Activated CD8-positive, alpha-beta memory T cell treated with anti-CD3 and anti-CD28 coated beads for 4 hours (primary cell): ENCODE measurements around the gene RAB40C.

Experiments used
- DNase-seq, 2 donors: peaks; one replicate each; pipeline ENCODE4 v3.0.0-alpha.2; 2020; ENCODE audit warnings: low read depth in 2 of 2

The RAB40C gene

GRCh38 chr16:646679-647172 is 56.9 kb downstream of the RAB40C start:
- no peak for DNase-seq

- no peak for DNase-seq
Observed at GRCh38 chr16:647173-647902, 57.5 kb downstream of the RAB40C start.

- DNase-seq, result no peak
Observed at GRCh38 chr16:648071-648780, 58.4 kb downstream of the RAB40C start.

- DNase-seq, result peak; percentile 83 to 89
Observed at GRCh38 chr16:648781-649589, 59.1 kb downstream of the RAB40C start, which contains the start of gene WDR90. TSS of gene WDR90 (plus strand) at chr16:649365. CDS start at chr16:649417, 52 bp downstream.

DNA sequence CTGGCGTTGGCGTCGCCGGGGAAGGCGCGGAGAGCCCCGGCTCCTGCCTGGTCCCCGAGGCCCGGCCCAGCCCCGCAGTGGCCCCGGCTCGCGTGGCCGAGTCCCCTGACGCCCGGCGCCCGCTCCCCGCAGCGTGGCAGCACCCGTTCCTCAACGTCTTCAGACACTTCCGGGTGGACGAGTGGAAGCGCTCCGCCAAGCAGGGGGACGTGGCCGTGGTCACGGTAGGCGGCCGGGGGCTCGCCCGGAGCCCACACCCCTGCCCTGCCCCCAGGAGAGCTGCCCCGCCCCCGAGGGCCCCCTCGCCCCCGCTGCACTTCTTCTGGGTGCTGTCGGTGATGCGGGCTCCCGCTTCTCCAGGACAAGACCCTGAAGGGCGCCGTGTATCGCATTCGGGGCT is 59.8 kb downstream of the RAB40C start:
- DNase-seq, result no peak

- no peak for DNase-seq
Observed at GRCh38 chr16:651844-652243, 62.0 kb downstream of the RAB40C start.

GRCh38 chr16:652454-653305 is 62.8 kb downstream of the RAB40C start:
- DNase-seq, result no peak

DNA sequence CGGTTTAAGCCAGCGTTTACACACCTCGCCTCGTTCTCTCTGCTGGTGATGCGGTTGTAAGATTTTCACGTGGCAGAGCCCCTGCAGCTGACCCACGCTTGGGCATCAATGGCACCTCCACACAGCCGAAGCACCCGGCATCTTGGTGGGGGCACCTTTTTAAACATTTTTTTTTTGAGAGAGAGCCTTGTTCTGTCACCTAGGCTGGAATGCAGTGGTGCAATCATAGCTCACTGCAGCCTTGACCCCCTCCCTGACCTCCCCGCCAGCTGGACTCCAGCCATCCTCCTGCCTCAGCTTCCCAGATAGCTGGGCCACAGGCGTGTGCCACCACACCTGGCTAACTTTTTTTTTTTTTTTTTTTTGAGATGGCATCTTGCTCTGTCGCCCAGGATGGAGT is 64.2 kb downstream of the RAB40C start:
- no peak for DNase-seq

- DNase-seq, result no peak
Observed at GRCh38 chr16:657487-657886, 67.6 kb downstream of the RAB40C start.

- no peak for DNase-seq
Observed at GRCh38 chr16:658679-659571, 69.1 kb downstream of the RAB40C start.

DNA sequence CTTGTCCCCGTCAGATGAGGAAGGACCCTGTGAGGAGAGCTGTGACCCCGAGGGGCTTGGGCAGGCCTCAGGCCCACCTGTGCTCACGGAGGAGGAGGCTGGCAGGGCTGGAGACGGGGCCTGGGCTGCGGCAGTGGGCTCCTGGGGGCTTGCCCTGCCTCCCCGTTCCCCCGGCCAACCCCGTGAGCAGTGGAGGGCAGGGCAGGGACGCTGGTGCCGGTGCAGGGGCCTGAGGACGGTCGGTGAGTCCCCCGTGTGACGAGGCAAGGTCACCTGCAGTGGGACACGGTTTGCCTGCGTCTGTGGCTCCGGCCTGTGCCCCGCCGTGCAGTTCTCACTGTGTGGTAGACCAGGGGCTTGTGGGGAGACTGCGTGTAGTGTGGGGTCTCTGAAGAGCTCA is 69.8 kb downstream of the RAB40C start:
- DNase-seq, result no peak

DNA sequence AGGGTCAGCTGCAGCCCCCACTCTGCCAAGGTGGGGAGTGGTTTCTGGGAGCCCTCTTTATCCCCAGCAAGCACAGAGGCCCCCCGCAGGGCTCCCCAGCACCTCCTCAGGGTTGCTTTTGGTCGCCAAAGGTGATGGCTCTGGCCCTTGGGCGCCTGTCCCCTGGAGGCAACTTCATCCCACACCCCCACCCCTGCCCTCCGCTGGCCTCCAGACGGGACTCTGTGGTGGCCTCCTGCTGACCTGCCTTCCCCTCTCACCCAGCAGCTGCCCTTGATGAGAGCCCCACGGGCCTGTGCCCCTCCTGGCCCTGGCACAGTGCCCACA is 70.2 kb downstream of the RAB40C start:
- DNase-seq, result no peak

DNA sequence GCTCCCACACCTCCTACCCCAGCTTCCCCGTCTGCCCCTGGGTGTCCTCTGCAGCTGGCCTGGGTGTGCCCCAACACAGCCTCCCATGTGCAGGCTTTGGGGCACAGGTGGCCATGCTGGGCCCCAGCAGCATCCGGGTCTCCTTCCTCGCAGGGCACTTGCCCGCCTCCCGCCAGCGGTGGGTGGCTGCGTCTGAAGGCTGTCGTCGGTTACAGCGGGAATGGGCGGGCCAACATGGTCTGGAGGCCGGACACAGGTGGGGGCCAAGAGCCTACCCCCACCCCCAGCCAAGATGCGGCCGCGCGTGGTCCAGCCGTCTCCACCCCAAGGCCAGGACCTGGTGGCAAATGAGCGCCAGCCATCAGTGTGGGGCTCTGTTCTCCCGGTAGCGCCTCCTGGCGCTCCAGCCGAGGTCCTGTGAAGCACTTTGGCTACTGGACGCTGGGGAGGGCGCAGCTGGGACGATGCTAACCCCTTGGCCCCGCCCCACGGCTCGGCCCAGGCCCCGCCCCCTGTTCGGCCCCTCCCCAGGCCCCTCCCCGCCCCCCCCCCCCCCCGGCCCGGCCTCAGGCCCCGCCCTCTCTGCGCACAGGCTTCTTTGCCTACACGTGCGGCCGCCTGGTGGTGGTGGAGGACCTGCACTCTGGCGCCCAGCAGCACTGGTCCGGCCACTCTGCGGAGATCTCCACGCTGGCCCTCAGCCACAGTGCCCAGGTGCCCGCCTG is 70.8 kb downstream of the RAB40C start:
- peak in 1 of 2 donors; percentile 34 for DNase-seq

- DNase-seq, result no peak
Observed at GRCh38 chr16:661184-661821, 71.4 kb downstream of the RAB40C start.

- DNase-seq, result no peak
Observed at GRCh38 chr16:662095-662494, 72.2 kb downstream of the RAB40C start.

- no peak for DNase-seq
Observed at GRCh38 chr16:662597-662996, 72.7 kb downstream of the RAB40C start.

- DNase-seq, result no peak
Observed at GRCh38 chr16:666572-666971, 76.7 kb downstream of the RAB40C start.

GRCh38 chr16:667113-667779 is 77.4 kb downstream of the RAB40C start:
- DNase-seq, result no peak
